PFSK-1 (cell line): ENCODE measurements around the gene SH3RF1.

Experiments used
- FOXP2 ChIP-seq: optimal IDR thresholded peaks from 2 replicates; pipeline ENCODE3; 2011; ENCODE audit warnings: borderline replicate concordance, control low read depth, inconsistent platforms; ENCODE audit not compliant: insufficient read depth; ENCODE audit errors: extremely low read length, extremely low read depth
- POLR2AphosphoS5 ChIP-seq: IDR thresholded peaks from 2 replicates; pipeline ENCODE4 v1.6.1; 2012; ENCODE audit warnings: low read depth, mild to moderate bottlenecking, control low read depth, low read length, moderate library complexity
- SIN3A ChIP-seq: IDR thresholded peaks from 2 replicates; pipeline ENCODE4 v1.6.1; 2012; ENCODE audit warnings: mild to moderate bottlenecking, low read length, moderate library complexity, borderline replicate concordance; ENCODE audit not compliant: insufficient read depth
- TAF1 ChIP-seq: IDR thresholded peaks from 2 replicates; pipeline ENCODE4 v1.6.1; 2012; ENCODE audit warnings: low read length, control low read depth, borderline replicate concordance; ENCODE audit not compliant: insufficient read depth
- TF ChIP-seq, protein P1 (sequence below), 2 experiments: IDR thresholded peaks; 2 replicates each; pipeline versions ENCODE4 v1.6.1 to v1.8.0; 2011 to 2012; ENCODE audit warnings: low read depth in 2 of 2, low read length in 2 of 2, control low read depth in 1 of 2, inconsistent platforms in 1 of 2, mild to moderate bottlenecking in 1 of 2, moderate library complexity in 1 of 2; ENCODE audit not compliant: insufficient read depth in 1 of 2

DNA sequence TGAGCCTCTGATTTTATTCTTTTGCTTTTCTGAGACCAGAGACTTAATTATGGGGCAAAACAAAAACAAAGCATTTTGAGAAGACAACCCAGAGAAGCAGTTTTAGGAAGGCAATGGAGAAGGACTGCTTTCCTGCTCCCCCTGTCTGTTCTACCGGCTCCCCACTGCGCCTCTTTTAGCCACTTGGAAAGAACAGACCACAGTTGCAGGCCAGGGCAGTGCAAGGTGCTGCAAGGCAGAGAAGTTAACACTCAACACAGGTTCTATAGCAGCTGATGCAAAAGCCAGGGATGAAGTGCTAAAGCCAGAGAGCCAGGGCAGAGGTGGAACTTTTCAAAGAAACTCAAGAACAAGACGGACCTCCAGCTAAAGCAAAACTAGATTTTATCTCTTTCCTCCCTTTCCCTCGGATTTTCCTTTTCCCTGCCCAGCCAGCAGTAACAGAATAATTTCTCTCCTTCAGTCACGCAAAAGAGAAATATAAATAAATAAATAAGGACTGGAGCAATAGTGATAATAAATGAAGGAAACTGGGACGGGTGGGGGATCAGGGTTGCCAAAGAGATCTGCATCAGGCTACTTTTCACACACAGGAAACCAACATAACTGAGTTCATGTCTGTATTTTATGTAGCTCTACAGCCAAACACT is 10.4 kb downstream of the SH3RF1 start:
- TF ChIP-seq, protein P1, sequence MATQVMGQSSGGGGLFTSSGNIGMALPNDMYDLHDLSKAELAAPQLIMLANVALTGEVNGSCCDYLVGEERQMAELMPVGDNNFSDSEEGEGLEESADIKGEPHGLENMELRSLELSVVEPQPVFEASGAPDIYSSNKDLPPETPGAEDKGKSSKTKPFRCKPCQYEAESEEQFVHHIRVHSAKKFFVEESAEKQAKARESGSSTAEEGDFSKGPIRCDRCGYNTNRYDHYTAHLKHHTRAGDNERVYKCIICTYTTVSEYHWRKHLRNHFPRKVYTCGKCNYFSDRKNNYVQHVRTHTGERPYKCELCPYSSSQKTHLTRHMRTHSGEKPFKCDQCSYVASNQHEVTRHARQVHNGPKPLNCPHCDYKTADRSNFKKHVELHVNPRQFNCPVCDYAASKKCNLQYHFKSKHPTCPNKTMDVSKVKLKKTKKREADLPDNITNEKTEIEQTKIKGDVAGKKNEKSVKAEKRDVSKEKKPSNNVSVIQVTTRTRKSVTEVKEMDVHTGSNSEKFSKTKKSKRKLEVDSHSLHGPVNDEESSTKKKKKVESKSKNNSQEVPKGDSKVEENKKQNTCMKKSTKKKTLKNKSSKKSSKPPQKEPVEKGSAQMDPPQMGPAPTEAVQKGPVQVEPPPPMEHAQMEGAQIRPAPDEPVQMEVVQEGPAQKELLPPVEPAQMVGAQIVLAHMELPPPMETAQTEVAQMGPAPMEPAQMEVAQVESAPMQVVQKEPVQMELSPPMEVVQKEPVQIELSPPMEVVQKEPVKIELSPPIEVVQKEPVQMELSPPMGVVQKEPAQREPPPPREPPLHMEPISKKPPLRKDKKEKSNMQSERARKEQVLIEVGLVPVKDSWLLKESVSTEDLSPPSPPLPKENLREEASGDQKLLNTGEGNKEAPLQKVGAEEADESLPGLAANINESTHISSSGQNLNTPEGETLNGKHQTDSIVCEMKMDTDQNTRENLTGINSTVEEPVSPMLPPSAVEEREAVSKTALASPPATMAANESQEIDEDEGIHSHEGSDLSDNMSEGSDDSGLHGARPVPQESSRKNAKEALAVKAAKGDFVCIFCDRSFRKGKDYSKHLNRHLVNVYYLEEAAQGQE (IDR thresholded peaks at IDR 0.05; ENCODE audit: insufficient read depth in 1 of 2, low read depth in 2 of 2, low read length in 2 of 2), result no peak
- no peak for TF ChIP-seq SIN3A
- no peak for TF ChIP-seq POLR2AphosphoS5
- TF ChIP-seq TAF1, result no peak
- TF ChIP-seq FOXP2, result no peak
